ENCODE data around the gene RAB34.

Gene RAB34

DNA sequence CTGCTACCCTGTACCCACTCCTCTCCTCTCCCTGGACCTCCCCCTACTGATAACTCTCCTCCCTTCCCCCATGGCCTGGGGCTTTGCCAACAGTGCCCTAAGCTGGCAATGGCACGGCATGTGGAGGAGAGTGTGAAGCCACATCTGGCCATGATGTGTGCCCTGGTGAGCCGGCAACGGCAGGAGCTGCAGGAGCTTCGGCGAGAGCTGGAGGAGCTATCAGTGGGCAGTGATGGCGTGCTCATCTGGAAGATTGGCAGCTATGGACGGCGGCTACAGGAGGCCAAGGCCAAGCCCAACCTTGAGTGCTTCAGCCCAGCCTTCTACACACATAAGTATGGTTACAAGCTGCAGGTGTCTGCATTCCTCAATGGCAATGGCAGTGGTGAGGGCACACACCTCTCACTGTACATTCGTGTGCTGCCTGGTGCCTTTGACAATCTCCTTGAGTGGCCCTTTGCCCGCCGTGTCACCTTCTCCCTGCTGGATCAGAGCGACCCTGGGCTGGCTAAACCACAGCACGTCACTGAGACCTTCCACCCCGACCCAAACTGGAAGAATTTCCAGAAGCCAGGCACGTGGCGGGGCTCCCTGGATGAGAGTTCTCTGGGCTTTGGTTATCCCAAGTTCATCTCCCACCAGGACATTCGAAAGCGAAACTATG, 31.3 kb upstream of the RAB34 start:
- Mint-ChIP-seq H3K9me3 (no peaks in the 10 kb centered on the region), H3K27me3 (no peaks in the 10 kb centered on the region), H3K4me3 (peak overlapping the region; percentile 35 to 62), H3K4me1 (peaks cover 43% of the 10 kb centered on the region), H3K27ac (no peak overlapping the region)
- DNase-seq: no peak
- no peak for ATAC-seq

DNA sequence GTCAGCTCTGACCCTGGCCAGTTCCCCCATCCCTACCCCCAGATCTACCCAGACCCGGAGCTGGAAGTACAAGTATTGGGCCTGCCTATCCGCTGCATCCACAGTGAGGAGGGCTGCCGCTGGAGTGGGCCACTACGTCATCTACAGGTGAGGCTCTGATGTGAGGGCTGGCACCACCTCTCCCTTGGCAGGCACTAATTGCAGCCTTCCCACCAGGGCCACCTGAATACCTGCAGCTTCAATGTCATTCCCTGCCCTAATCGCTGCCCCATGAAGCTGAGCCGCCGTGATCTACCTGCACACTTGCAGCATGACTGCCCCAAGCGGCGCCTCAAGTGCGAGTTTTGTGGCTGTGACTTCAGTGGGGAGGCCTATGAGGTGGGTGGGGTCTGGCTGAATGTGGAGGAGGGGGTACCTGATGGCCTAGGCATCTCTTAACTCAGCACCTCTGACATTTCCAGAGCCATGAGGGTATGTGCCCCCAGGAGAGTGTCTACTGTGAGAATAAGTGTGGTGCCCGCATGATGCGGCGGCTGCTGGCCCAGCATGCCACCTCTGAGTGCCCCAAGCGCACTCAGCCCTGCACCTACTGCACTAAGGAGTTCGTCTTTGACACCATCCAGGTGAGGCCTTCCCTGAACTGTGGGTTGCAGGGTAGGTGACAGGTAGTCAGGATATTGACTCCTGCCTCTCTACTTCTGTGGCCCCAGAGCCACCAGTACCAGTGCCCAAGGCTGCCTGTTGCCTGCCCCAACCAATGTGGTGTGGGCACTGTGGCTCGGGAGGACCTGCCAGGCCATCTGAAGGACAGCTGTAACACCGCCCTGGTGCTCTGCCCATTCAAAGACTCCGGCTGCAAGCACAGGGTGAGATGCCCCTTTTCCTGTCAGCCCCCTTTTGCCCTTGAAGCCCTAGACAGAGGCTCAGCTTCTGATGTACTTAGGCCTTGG, 30.4 kb upstream of the RAB34 start:
- peak overlapping the region in 1 of 2 donors; percentile 90 for H3K27ac Mint-ChIP-seq
- no peaks in the 10 kb centered on the region for H3K9me3 Mint-ChIP-seq
- peaks cover 45% of the 10 kb centered on the region for H3K4me1 Mint-ChIP-seq
- no peak for ATAC-seq
- peak overlapping the region; percentile 42 to 62 for H3K4me3 Mint-ChIP-seq
- no peak for DNase-seq
- H3K27me3 Mint-ChIP-seq: no peaks in the 10 kb centered on the region

DNA sequence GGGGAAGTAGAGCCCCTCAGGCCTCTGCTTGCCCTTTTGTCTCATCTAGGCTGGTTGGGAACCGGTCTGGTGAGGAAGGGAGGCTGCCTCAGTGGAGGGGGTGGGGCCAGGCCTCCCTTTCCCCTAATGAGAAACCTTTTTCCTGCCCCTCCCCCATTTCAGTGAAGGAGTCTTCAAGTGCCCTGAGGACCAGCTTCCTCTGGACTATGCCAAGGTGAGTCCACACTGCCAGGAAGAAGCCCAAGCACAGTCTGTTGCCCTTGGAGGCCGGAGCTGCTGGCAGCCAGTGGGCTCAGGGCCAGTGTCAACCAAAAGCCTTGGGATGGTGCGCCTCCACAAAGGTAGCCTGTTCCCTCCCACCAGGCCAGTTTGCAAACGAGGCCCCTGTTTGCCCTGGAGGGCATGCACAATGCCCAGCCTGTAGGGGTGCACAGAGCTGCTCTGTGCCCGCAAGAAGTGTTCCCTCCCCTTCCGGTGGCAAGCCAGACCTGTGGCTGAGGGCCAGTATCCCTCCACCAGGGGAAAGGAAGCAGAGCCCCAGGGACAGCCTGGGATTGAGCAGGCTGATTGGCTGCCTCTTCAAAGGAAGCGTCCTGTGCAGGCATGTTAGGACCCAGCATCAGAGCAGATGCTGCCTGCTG, 29.5 kb upstream of the RAB34 start:
- ATAC-seq (no peak), DNase-seq (no peak)
- Mint-ChIP-seq H3K4me3 (peak overlapping the region; percentile 96), H3K27ac (peak overlapping the region in 1 of 2 donors; percentile 90), H3K9me3 (no peaks in the 10 kb centered on the region), H3K27me3 (no peaks in the 10 kb centered on the region), H3K4me1 (peaks cover 55% of the 10 kb centered on the region)

DNA sequence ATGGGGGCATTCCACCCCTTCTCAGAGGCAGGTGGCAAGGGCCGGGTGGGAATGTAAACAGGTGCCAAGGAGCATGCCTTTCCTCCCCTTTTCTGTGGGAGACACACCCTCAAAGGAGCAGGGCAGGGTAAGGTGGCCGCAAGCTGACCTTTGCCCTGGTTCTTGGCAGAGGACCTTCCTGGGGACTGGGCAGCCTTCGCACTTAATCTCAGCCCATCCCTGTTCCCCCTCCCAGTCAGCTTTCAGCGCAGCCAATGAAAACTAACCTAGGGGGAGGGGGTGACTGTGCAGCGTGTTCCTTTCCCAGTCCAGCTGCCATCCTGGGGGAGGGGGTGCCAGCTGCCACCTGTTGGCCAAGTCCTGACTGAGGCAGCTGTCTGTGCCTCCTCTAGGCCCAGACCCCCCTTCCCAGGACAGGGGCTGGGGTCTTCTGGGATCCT, 29.0 kb upstream of the RAB34 start:
- DNase-seq: no peak
- Mint-ChIP-seq H3K9me3 (no peaks in the 10 kb centered on the region), H3K27ac (peak overlapping the region in 1 of 2 donors; percentile 42), H3K4me3 (peak overlapping the region; percentile 96), H3K4me1 (peaks cover 60% of the 10 kb centered on the region), H3K27me3 (no peaks in the 10 kb centered on the region)
- no peak for ATAC-seq

DNA sequence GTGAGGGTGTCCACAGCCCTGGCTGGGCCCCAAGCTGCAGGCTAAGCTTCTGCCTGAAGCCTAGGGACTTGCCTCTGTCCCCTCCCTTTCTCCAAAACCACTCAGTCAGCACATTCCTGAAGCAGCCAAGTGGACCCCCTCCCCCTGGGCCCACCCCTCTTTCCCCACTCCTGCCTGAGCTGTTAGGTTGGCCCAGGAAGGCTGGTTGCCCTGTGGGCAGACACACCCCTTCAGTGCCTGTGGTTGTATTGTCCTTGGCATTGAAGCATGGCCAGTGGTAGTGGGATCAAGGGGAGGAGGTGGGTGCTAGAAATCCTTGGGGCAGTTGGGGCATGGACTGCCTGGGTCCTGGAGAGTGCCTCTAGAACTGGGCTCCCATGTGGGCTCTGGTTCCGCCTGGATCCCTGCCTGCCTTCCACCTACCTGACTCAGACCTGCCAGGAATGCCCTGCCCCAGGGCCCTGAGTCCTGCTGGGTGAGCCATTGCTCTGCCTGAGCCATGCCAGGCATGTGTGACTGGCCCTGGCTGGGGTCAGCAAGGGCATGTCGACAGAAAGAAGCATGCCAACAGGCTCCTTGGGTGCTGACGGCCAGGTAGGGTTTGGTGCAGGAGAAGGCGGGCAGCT, 28.2 kb upstream of the RAB34 start:
- no peaks in the 10 kb centered on the region for H3K27me3 Mint-ChIP-seq
- H3K4me3 Mint-ChIP-seq: peak overlapping the region; percentile 96
- H3K27ac Mint-ChIP-seq: peak overlapping the region; percentile 93 to 95
- no peak for ATAC-seq
- peaks cover 67% of the 10 kb centered on the region for H3K4me1 Mint-ChIP-seq
- no peak for DNase-seq
- H3K9me3 Mint-ChIP-seq: no peaks in the 10 kb centered on the region

DNA sequence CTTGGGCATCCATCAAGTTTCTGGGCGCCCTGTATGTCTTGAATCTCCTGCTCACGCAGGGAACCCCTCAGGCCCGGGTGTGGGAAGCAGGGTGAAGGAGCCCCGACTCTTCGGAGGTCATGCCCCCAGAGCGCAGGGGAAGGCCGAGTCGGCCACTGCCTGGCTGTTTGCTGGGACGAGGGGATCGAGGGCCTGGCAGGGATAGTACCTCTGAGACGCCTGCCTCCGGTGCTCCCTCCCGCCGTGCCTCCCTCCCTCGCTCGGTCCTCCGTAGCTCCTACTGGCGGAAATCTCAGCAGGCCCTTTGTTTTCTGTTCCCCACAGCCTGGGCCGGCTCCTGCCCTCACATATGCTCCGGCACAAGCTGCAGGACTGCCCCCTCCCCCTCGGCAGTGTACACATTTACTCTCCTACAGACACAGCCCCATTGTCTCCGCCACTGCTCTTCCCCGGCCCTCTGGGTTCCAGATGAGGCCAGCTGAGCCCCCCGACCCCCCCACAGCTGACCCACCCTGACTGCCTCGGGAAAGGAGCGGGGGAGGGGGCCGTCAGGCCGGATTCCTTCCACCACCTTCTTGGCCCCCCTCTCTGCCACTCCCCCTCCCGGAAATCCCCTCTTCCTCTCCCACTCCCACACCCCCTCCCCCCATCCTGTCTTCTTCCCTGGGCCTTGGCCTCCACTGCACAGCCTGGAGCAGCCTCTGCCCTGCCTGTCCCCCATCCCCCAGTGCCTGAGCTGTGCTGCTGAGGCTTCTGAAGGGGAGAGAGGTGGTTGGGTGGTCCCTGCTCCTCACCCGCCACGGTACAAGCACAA, 27.5 kb upstream of the RAB34 start:
- peak overlapping the region; percentile 96 for H3K4me3 Mint-ChIP-seq
- H3K27ac Mint-ChIP-seq: peak overlapping the region; percentile 93 to 95
- peak; percentile 18 for ATAC-seq
- H3K27me3 Mint-ChIP-seq: no peaks in the 10 kb centered on the region
- DNase-seq: peak in 1 of 2 donors; percentile 43
- H3K4me1 Mint-ChIP-seq: peaks cover 74% of the 10 kb centered on the region
- H3K9me3 Mint-ChIP-seq: no peaks in the 10 kb centered on the region

DNA sequence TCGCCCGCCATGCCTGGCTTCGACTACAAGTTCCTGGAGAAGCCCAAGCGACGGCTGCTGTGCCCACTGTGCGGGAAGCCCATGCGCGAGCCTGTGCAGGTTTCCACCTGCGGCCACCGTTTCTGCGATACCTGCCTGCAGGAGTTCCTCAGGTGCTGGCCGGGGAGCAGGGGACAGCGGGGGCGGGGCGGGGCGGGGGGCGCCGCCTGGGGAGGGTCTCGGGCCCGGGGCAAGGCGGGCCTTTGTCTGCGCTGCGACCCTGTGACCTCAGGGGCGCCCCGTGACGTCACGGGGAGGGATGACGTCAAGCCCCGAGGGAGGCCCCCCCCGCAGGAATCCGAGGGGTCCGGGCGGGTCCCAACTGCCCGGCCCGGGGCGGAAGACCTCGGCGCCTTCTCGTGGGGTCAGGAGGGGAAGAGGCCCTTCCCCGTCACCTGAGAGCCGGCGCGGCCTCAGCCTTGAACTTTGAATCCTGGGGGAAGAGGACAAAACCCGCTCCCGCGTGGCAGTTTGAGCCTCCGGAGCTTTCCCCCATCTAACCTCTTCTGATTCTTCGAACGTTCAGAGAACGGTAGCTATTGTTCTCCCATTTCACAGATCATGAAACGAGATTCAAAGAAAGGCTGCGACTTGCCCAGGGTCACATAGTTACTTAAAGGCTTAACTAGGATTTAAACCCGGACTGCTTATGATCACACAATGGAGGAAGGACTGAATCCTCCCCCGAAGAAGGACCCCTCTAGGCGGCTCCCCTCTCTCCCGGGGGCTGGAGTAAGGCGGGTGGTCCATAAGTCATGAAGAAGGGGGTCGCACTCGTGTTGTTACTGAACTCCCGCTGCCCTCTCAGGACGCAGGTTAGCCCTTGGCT, 26.7 kb upstream of the RAB34 start:
- H3K9me3 Mint-ChIP-seq: no peaks in the 10 kb centered on the region
- ATAC-seq (peak; percentile 57), DNase-seq (peak in 1 of 2 donors; percentile 66)
- H3K4me3 Mint-ChIP-seq: peak overlapping the region; percentile 96
- peaks cover 76% of the 10 kb centered on the region for H3K4me1 Mint-ChIP-seq
- peak overlapping the region; percentile 93 to 95 for H3K27ac Mint-ChIP-seq
- no peaks in the 10 kb centered on the region for H3K27me3 Mint-ChIP-seq

DNA sequence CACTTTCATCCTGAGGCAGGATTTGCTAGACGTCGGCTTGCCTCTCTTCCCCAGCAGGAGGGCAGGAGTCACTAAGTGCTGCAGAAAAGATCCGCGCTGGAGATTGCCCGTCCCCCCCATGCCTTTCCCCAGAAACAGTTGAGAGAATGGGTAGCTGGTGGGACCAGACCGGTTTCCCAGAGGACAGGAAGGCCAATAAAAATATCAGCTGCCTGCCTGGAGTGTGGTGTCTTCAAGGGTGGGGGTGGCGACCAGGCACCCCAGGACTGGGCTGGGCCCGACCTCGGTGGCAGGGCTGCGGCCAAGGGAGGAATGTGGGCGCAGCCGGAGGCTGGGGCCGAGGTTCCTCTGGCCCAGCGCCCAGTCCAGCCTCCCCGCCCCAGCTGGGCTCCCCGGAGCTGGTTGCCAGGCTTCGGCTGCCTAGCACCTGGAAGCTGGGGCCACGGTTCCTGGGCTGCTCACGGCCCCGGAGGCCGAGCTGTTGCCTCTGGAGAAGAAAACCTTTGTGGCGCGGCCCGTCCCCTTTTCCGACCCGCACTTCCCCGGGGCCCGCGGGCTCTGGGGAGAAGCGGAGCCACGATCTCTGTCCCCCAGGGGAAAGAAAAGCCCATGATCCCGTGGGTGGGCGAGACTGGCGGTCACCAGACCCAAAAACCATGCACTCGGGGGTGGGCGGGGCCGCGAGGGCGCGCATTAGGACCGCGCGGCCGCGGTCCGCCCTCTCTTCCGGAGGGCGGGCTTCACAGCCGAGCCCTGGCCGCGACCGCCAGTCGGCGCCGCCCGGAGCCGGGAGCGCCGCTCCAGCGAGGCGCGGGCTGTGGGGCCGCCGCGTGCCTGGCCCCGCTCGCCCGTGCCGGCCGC, 25.8 kb upstream of the RAB34 start, which contains the start of gene TRAF4:
TSS of gene TRAF4 (plus strand) at position 769 of the 861 bp plus-strand sequence. CDS start 102 bp downstream, outside the sequence.
- peak; percentile 78 to 79 for DNase-seq
- H3K4me3 Mint-ChIP-seq: peak within 1 kb of the TSS; percentile 96
- peak; percentile 87 for ATAC-seq
- no peaks in the 10 kb centered on the region for H3K9me3 Mint-ChIP-seq
- no peaks in the 10 kb centered on the region for H3K27me3 Mint-ChIP-seq
- H3K4me1 Mint-ChIP-seq: peaks cover 76% of the 10 kb centered on the region
- H3K27ac Mint-ChIP-seq: peak within 1 kb of the TSS; percentile 93 to 95

DNA sequence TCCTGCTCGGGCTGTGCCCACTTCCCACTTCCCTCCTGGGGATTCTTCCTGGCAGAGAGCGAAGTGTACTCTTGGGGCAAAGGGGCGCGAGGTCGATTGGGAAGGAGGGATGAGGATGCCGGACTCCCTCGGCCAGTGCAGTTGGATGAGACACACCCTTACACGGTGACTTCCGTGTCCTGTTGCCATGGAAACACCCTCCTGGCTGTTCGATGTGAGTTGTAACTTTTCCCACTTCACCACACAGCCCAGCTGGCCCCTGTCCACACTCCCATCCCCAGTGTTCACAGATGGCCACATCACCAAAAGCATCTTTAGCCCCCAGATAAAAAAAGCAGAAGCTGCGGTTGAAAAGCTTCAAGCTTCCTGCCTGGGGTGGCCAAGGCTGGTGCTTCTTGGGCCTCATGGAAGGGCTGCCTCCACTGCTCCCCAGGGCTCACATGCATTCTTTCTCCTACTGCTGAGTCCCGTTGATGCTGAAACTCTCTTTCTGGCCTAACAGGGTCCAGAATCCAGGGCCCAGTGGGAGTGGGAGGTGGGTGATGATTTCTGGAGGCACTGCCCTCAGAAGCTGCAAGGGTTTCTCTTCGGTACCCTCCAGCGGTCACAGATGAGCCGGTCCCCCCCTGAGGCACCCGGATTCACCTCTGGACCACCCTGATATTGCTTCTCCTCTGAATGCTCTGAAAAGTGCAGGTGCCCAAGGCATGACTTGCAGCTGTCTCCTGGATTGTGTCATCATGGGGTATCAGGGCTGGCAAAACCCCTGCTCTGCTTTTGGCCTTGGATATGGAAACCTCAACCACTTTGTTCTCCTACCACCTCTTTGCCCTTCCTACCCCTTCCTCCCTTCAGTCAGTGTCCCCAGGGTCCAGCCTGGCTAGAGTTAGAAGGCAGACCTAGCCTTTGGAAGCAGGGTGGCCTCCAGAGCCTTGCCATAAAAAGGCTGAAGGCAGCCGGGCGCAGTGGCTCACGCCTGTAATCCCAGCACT, 24.0 kb upstream of the RAB34 start:
- Mint-ChIP-seq H3K27me3 (no peaks in the 10 kb centered on the region), H3K4me1 (peaks cover 73% of the 10 kb centered on the region), H3K27ac (peak overlapping the region in 1 of 2 donors; percentile 56), H3K4me3 (peak overlapping the region; percentile 53 to 89), H3K9me3 (peaks cover 0 to 6% of the 10 kb centered on the region in 2 donors)
- DNase-seq (no peak), ATAC-seq (no peak)

DNA sequence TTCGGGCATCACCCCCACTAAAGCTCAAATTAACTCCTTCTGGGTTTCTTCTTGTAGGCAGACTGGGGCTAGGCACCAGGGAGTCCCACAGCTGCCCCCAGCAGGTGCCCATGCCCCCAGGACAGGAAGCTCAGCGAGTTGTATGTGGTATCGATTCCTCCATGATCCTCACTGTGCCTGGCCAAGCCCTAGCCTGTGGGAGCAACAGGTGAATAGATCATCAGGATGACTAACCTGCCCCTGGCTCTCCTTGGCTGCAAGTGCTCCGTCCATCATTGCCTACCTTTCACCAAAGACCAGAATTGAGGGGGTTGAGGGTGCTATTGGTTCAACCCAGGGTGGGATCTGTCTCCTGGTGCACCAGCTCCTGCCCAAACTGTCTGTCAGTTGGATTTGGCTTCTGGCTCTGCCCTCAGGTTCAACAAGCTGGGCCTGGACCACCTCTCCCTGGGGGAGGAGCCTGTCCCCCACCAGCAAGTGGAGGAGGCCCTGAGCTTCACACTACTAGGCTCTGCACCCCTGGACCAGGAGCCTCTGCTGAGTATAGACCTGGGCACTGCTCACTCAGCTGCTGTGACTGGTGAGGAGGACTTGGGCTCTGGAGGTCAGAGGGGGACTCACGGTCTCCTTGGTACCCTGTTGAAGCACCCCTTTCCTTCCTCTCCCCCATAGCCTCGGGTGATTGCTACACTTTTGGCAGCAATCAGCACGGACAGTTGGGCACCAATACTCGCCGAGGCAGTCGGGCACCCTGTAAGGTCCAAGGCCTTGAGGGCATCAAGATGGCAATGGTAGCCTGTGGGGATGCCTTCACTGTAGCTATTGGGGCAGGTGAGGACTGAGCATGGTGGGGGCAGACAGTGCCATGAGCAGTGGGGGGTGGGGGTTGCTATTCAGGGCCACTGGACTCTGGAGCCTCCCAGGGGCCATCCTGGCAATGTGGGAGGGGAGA, 23.0 kb upstream of the RAB34 start:
- Mint-ChIP-seq H3K4me1 (peaks cover 70% of the 10 kb centered on the region), H3K27me3 (no peaks in the 10 kb centered on the region), H3K4me3 (peak overlapping the region in 1 of 2 donors; percentile 89), H3K27ac (no peak overlapping the region), H3K9me3 (peaks cover 0 to 6% of the 10 kb centered on the region in 2 donors)
- ATAC-seq (no peak), DNase-seq (no peak)

DNA sequence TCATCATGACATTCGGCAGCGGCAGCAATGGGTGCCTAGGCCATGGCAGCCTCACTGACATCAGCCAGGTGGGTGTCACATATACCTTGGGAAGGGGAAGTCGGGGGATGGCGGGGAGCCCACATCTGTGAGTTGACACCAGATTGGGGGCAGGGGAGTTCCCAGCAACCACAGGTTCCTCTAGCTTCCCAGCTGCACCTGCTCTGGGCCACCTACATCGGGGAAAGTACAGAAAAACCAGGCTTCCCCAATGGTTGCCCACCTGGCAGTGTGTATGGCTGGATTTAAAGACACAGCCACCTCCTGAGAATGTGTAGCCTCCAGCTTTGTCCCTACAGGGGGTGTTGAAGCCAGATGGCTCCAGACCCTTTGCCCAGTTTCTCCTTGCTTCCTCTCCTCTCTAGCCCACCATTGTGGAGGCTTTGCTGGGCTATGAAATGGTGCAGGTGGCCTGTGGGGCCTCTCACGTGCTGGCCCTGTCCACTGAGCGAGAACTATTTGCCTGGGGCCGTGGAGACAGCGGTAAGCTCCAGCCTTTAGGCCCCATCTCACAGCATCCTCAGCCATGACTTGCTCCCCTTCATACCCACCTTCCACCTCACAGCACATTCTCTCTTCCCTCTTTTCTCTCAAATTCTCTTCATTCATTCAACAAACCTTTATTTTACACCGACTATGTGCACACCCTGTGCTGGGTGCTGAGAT, 21.2 kb upstream of the RAB34 start:
- Mint-ChIP-seq H3K4me1 (peaks cover 88% of the 10 kb centered on the region), H3K4me3 (peak overlapping the region; percentile 82 to 83), H3K9me3 (peaks cover 0 to 6% of the 10 kb centered on the region in 2 donors), H3K27ac (peak overlapping the region; percentile 27 to 94), H3K27me3 (no peaks in the 10 kb centered on the region)
- DNase-seq (peak in 1 of 2 donors; percentile 68), ATAC-seq (peak; percentile 77)

All from stimulated activated naive CD8-positive, alpha-beta T cell treated with anti-CD3 and anti-CD28 coated beads, Interleukin-15, amount 100 ng/mL, for 72 hours (primary cell).